Brain microvascular endothelial cell (primary cell): ENCODE data around the gene FOXJ3.

Experiments used
- DNase-seq: peaks from one replicate; pipeline ENCODE4 v3.0.0-alpha.2; 2020
- H3K27ac ChIP-seq: fragments of 250-450 bp; sonication (Bioruptor Pico); 2 replicates; pipeline ENCODE4 v1.5.1; 2020; ENCODE audit warnings: mild to moderate bottlenecking, moderate library complexity
- H3K27me3 ChIP-seq: fragments of 250-450 bp; sonication (Bioruptor Pico); replicated peaks from 2 replicates; pipeline ENCODE4 v1.5.1; 2020; ENCODE audit warnings: mild to moderate bottlenecking
- H3K36me3 ChIP-seq: fragments of 250-450 bp; sonication (Bioruptor Pico); replicated peaks from 2 replicates; pipeline ENCODE4 v1.5.1; 2020; ENCODE audit warnings: mild to moderate bottlenecking
- H3K4me3 ChIP-seq: 2 replicates; pipeline ENCODE4 v1.5.1; 2011; ENCODE audit warnings: low read depth, mild to moderate bottlenecking, control low read depth, low read length, moderate library complexity
- CTCF ChIP-seq: IDR thresholded peaks from 2 replicates; pipeline ENCODE4 v1.5.1; 2011; ENCODE audit warnings: low read depth, mild to moderate bottlenecking, moderate library complexity, low read length, control low read depth, inconsistent platforms; ENCODE audit errors: missing control alignments
- in situ Hi-C: cut with HindIII; loops from 2 replicates; pipeline ENCODE4 v1.10.0; 2017; ENCODE audit warnings: low sequenced_read_pairs, low pct_ligation_motif_present

Gene FOXJ3

GRCh38 chr1:42343049-42343448, 8.0 kb upstream of the FOXJ3 start:
- no peak for DNase-seq
- TF ChIP-seq CTCF, result no peak
- Histone ChIP-seq H3K27me3 (no peaks in the 10 kb centered on the region), H3K4me3 (no peak overlapping the region), H3K27ac (no peak overlapping the region), H3K36me3 (no peaks in the 10 kb centered on the region)
- in situ Hi-C loops, result no loop called here

- in situ Hi-C loops, result no loop called here
- H3K36me3 ChIP-seq, result no peaks in the 10 kb centered on the region
- no peak overlapping the region for H3K27ac ChIP-seq
- TF ChIP-seq CTCF, result no peak
- no peaks in the 10 kb centered on the region for H3K27me3 ChIP-seq
- no peak overlapping the region for H3K4me3 ChIP-seq
- no peak for DNase-seq
Observed at GRCh38 chr1:42340901-42341300, 5.9 kb upstream of the FOXJ3 start.

- DNase-seq, result no peak
- TF ChIP-seq CTCF, result no peak
- Histone ChIP-seq H3K27me3 (no peaks in the 10 kb centered on the region), H3K36me3 (no peaks in the 10 kb centered on the region), H3K27ac (no peak overlapping the region), H3K4me3 (no peak overlapping the region)
- in situ Hi-C loops, result no loop called here
Observed at GRCh38 chr1:42340093-42340492, 5.1 kb upstream of the FOXJ3 start.

GRCh38 chr1:42336978-42337377, 1.9 kb upstream of the FOXJ3 start:
- Histone ChIP-seq H3K4me3 (no peak overlapping the region), H3K27me3 (no peaks in the 10 kb centered on the region), H3K27ac (no peak overlapping the region), H3K36me3 (peaks cover 2% of the 10 kb centered on the region)
- no peak for TF ChIP-seq CTCF
- DNase-seq, result no peak
- in situ Hi-C loops, result no loop called here

- in situ Hi-C loops, result no loop called here
- peak; percentile 36 for DNase-seq
- TF ChIP-seq CTCF, result no peak
- Histone ChIP-seq H3K36me3 (peaks cover 2% of the 10 kb centered on the region), H3K27ac (no peak overlapping the region), H3K4me3 (peak overlapping the region; percentile 99), H3K27me3 (no peaks in the 10 kb centered on the region)
Observed at GRCh38 chr1:42335809-42336518, 929 bp upstream of the FOXJ3 start.
